ENCODE data around the gene TMEM26. TPM values are rescaled to one million over a fixed set of nuclear protein-coding genes. Genes with fewer than 3 reads are reported as not detected.

TMEM26 gene
- total RNA-seq, 4 donors from 2014 or later = not detected

DNA sequence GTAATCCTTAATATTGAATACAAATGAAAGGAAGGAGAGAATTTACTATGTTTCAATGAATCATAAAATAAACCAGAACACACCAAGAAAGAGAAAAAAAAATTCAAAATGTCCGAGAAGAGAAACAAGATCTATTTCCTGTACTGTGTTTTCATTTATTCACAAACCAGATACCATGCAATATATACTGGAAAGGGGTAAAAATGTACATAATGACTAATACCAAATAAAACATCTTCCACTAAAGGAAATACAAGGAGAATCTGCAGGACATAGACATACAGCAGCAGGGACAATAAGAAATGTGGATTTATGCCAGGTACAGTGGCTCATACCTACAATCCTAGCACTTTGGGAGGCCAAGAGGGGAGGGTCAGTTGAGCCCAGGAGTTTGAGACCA lies 24.3 kb upstream of the TMEM26 start:
- H3K27me3 ChIP-seq = no peaks in the 10 kb centered on the region
- H3K27ac ChIP-seq = no peak overlapping the region
- no peak overlapping the region for H3K4me3 ChIP-seq
- H3K9me3 ChIP-seq = no peaks in the 10 kb centered on the region
- H3K36me3 ChIP-seq = no peaks in the 10 kb centered on the region
- WGBS = 80% methylated on average over 1 of the region's 1 CpG
- DNase-seq (ENCODE audit: low spot score in 2 of 2) = no peak
- TF ChIP-seq POLR2A (IDR thresholded peaks at IDR 0.05) (no peak), POLR2AphosphoS5 (IDR thresholded peaks at IDR 0.05) (no peak), EP300 (IDR thresholded peaks at IDR 0.05) (no peak)
- TF ChIP-seq, protein P1, sequence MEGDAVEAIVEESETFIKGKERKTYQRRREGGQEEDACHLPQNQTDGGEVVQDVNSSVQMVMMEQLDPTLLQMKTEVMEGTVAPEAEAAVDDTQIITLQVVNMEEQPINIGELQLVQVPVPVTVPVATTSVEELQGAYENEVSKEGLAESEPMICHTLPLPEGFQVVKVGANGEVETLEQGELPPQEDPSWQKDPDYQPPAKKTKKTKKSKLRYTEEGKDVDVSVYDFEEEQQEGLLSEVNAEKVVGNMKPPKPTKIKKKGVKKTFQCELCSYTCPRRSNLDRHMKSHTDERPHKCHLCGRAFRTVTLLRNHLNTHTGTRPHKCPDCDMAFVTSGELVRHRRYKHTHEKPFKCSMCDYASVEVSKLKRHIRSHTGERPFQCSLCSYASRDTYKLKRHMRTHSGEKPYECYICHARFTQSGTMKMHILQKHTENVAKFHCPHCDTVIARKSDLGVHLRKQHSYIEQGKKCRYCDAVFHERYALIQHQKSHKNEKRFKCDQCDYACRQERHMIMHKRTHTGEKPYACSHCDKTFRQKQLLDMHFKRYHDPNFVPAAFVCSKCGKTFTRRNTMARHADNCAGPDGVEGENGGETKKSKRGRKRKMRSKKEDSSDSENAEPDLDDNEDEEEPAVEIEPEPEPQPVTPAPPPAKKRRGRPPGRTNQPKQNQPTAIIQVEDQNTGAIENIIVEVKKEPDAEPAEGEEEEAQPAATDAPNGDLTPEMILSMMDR (IDR thresholded peaks at IDR 0.05) = no peak
- no peaks in the 10 kb centered on the region for H3K4me1 ChIP-seq

DNA sequence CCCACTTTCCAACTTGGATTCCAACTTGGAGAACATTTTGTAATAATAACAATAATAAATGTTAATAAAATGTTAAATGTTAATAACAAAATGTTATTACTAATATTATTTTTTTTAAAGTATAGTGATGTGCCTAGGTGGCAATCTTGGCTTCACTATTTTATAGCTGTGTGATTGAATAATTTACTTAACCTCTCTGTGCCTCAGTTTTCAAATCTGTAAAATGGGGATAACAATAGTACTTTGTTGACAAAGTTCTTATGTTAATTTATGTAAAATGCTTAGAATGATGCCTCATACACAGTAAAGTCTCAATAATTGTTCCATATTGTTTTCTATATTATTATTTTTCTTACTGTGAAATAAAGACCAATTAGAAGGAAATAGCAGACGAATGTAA lies 23.3 kb upstream of the TMEM26 start:
- 76% methylated on average over 1 of the region's 1 CpG for WGBS
- H3K4me3 ChIP-seq = no peak overlapping the region

DNA sequence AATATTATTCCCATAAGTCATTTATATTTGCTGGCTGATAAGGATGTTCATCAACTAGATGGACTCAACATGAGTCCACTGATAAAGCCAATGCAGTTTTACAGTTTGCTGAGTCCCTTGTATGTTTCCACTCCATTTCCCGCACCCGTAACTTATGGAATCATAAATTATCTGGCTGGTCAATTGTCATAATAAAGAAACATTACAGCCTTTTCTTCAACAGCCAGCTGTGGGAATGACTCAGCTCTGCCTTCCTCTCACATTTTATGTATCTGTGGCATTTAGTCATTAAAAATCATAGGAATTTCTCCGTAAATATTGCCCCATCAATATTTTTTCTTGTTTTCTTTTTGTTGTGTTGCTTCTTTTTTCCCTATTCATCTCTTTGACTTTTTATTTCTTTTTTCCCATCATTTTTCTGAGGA lies 22.3 kb upstream of the TMEM26 start:
- no peak overlapping the region for H3K4me3 ChIP-seq
- H3K9me3 ChIP-seq = no peaks in the 10 kb centered on the region
- no peaks in the 10 kb centered on the region for H3K4me1 ChIP-seq
- no peaks in the 10 kb centered on the region for H3K27me3 ChIP-seq
- H3K27ac ChIP-seq = no peak overlapping the region
- TF ChIP-seq POLR2AphosphoS5 (IDR thresholded peaks at IDR 0.05) = no peak
- DNase-seq (ENCODE audit: low spot score in 2 of 2) = no peak
- H3K36me3 ChIP-seq = no peaks in the 10 kb centered on the region
- 79% methylated on average over 3 of the region's 3 CpGs for WGBS

More for the DNA sequence above, 23.3 kb upstream of the TMEM26 start:
- Histone ChIP-seq H3K27ac (no peak overlapping the region), H3K4me1 (no peaks in the 10 kb centered on the region), H3K27me3 (no peaks in the 10 kb centered on the region), H3K36me3 (no peaks in the 10 kb centered on the region), H3K9me3 (no peaks in the 10 kb centered on the region)
- TF ChIP-seq POLR2AphosphoS5 (IDR thresholded peaks at IDR 0.05) (no peak), EP300 (IDR thresholded peaks at IDR 0.05) (no peak), POLR2A (IDR thresholded peaks at IDR 0.05) (no peak)
- TF ChIP-seq, protein P1 (IDR thresholded peaks at IDR 0.05) = no peak
- no peak for DNase-seq (ENCODE audit: low spot score in 2 of 2)

DNA sequence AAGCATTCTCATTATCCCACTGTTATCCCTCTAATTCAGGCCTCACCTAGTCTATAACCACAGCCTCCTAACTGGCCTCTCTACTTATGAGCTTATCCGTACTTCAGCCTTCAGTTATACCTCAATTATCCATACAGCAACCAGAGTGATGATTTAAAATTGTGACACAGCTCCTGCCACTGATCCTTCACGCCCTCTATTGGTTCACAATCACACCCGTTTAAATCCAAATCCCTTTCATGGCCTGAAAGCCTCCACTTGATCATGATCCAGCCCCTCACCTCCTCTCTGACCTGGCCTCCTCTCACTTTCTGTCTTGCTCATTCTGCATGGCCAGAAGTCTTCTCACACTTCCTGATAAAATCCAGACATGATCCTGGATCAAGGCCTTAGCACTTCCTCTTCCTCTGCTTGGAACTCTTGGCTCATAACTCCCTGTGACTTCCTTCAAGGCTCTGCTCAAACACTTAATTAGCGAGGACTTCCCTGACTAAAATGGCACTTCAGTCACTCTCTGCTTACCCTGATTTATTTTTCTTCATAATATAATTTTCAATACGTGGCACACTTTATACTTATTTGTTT lies 19.0 kb upstream of the TMEM26 start:
- Histone ChIP-seq H3K27me3 (no peaks in the 10 kb centered on the region), H3K4me1 (no peaks in the 10 kb centered on the region), H3K9me3 (no peaks in the 10 kb centered on the region), H3K4me3 (no peak overlapping the region), H3K36me3 (no peaks in the 10 kb centered on the region), H3K27ac (no peak overlapping the region)
- TF ChIP-seq POLR2AphosphoS5 (IDR thresholded peaks at IDR 0.05) = no peak
- no peak for DNase-seq (ENCODE audit: low spot score in 2 of 2)
- 70% methylated on average over 5 of the region's 5 CpGs for WGBS

DNA sequence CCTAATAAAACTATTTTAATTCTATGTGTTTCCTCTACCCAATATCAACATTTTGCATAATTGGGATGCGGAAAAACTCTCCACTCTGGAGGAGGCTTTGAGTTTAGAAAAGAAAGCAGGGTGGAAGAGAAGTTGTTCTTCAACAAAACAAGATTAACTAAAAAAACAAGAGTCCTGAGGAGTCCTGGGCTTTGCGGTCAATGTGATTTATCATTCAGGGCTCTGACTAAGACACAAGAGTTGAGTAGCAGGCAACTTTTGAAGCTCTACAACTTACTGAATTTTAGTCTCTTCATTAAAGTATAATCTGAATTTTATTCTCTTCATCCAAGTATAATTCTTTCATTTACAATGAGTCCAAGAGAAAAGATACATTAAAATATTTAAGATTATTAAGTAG lies 18.3 kb upstream of the TMEM26 start:
- no peak for DNase-seq (ENCODE audit: low spot score in 2 of 2)
- H3K4me1 ChIP-seq = no peaks in the 10 kb centered on the region
- TF ChIP-seq, protein P1 (IDR thresholded peaks at IDR 0.05) = no peak
- TF ChIP-seq EP300 (IDR thresholded peaks at IDR 0.05) (no peak), POLR2A (IDR thresholded peaks at IDR 0.05) (no peak), POLR2AphosphoS5 (IDR thresholded peaks at IDR 0.05) (no peak)
- H3K27me3 ChIP-seq = no peaks in the 10 kb centered on the region
- no peak overlapping the region for H3K27ac ChIP-seq
- H3K9me3 ChIP-seq = no peaks in the 10 kb centered on the region
- H3K36me3 ChIP-seq = no peaks in the 10 kb centered on the region
- H3K4me3 ChIP-seq = no peak overlapping the region
- WGBS = 97% methylated on average over 2 of the region's 2 CpGs

DNA sequence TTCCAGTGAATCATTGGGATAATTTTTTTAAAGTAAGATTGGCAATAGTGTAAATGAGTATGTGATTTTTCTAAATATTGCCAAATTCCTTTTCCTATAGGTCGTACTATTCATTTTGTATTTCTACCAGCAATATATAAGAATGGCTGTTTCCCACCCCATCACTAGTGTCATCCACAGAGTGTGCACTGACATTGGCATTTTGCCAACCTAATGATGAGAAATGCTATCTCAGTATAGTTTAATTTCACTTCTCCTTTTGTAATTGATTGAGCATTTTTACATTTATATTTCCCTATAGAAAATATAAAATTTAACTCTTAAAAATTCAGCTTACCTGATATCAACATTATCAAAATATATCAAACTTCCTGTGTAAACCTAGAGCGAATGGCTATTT lies 17.6 kb upstream of the TMEM26 start:
- Histone ChIP-seq H3K27me3 (no peaks in the 10 kb centered on the region), H3K4me1 (no peaks in the 10 kb centered on the region), H3K27ac (no peak overlapping the region), H3K36me3 (no peaks in the 10 kb centered on the region), H3K9me3 (no peaks in the 10 kb centered on the region), H3K4me3 (no peak overlapping the region)
- 95% methylated on average over 2 of the region's 2 CpGs for WGBS
- TF ChIP-seq POLR2A (IDR thresholded peaks at IDR 0.05) (no peak), POLR2AphosphoS5 (IDR thresholded peaks at IDR 0.05) (no peak), EP300 (IDR thresholded peaks at IDR 0.05) (no peak)
- TF ChIP-seq, protein P1 (IDR thresholded peaks at IDR 0.05) = no peak
- no peak for DNase-seq (ENCODE audit: low spot score in 2 of 2)

Measured in suprapubic skin (tissue), 4 donors.